Hepatocyte (in vitro differentiated cells): ENCODE results near the gene PINLYP. TPM values are rescaled to one million over a fixed set of nuclear protein-coding genes. Genes with fewer than 3 reads are reported as not detected.

Source experiments
- DNase-seq: peaks from one replicate; pipeline ENCODE4 v3.0.0-alpha.2; 2016; ENCODE audit warnings: low spot score
- H2AFZ ChIP-seq: fragments of 200-600 bp; sonication (generic); 2 replicates; pipeline ENCODE4 v1.6.0; 2016; ENCODE audit warnings: antibody characterized with exemption, mild to moderate bottlenecking
- H3K27ac ChIP-seq: fragments of 200-600 bp; sonication (generic); 2 replicates; pipeline ENCODE4 v1.5.1; 2016; ENCODE audit warnings: mild to moderate bottlenecking
- H3K27me3 ChIP-seq: fragments of 200-600 bp; sonication (generic); 2 replicates; pipeline ENCODE4 v1.6.1; 2016
- H3K36me3 ChIP-seq: fragments of 200-600 bp; sonication (generic); replicated peaks from 2 replicates; pipeline ENCODE4 v1.5.1; 2016; ENCODE audit warnings: low read depth; ENCODE audit not compliant: insufficient read depth
- H3K4me1 ChIP-seq: fragments of 200-600 bp; sonication (generic); 2 replicates; pipeline ENCODE4 v1.5.1; 2016; ENCODE audit warnings: mild to moderate bottlenecking, moderate library complexity; ENCODE audit not compliant: insufficient read depth
- H3K4me2 ChIP-seq: fragments of 200-600 bp; sonication (generic); 2 replicates; pipeline ENCODE4 v1.6.0; 2016
- H3K4me3 ChIP-seq: fragments of 200-600 bp; sonication (generic); 2 replicates; pipeline ENCODE4 v1.5.1; 2016; ENCODE audit warnings: mild to moderate bottlenecking
- H3K79me2 ChIP-seq: fragments of 200-600 bp; sonication (generic); 2 replicates; pipeline ENCODE4 v1.6.0; 2017; ENCODE audit warnings: mild to moderate bottlenecking
- H3K9me2 ChIP-seq: fragments of 200-600 bp; sonication (generic); replicated peaks from 2 replicates; pipeline ENCODE4 v1.6.0; 2017; ENCODE audit warnings: mild to moderate bottlenecking; ENCODE audit not compliant: insufficient read depth
- H3K9me3 ChIP-seq: fragments of 200-600 bp; sonication (generic); 2 replicates; pipeline ENCODE4 v1.5.1; 2016; ENCODE audit warnings: low read depth, mild to moderate bottlenecking
- H4K20me1 ChIP-seq: fragments of 200-600 bp; sonication (generic); 2 replicates; pipeline ENCODE4 v1.6.0; 2016; ENCODE audit warnings: mild to moderate bottlenecking; ENCODE audit not compliant: insufficient read depth, poor library complexity, severe bottlenecking
- CTCF ChIP-seq: fragments of 200-600 bp; sonication (generic); IDR thresholded peaks from 2 replicates; pipeline ENCODE4 v1.5.1; 2016; ENCODE audit warnings: antibody characterized with exemption, mild to moderate bottlenecking; ENCODE audit not compliant: poor library complexity
- EZH2 ChIP-seq: fragments of 200-600 bp; sonication (generic); IDR thresholded peaks from 2 replicates; pipeline ENCODE4 v1.6.1; 2016; ENCODE audit warnings: antibody characterized with exemption, mild to moderate bottlenecking, borderline replicate concordance
- EZH2phosphoT487 ChIP-seq: fragments of 200-600 bp; sonication (generic); IDR thresholded peaks from one replicate; pipeline ENCODE4 v1.6.1; 2018; ENCODE audit warnings: antibody characterized with exemption, mild to moderate bottlenecking, low read depth, moderate library complexity; ENCODE audit not compliant: unreplicated experiment, severe bottlenecking
- WGBS: methylation state at CpG from one replicate; pipeline ENCODE4 v1.1.6; 2016; ENCODE audit warnings: low lambda C conversion rate; ENCODE audit errors: missing lambda C conversion rate; 5-methylcytosine and 5-hydroxymethylcytosine counted together
- polyA plus RNA-seq: library from polyadenylated mRNA; unstranded; fragments of >200 nt; fragmentation: Nextera tagmentation; extraction: Ambion mirVana; gene quantifications from 2 replicates; pipeline ENCODE4 v1.2.1, GENCODE V29; 2016
- total RNA-seq: library from RNA; depleted of rRNA; stranded (reverse); fragments of >200 nt; gene quantifications from 2 replicates; pipeline ENCODE4 v1.2.3, GENCODE V29; 2014

Gene PINLYP
- total and polyA plus RNA-seq, 2 experiments from 2014 or later: 4.6 to 11.4 TPM

- no peak for DNase-seq
- no peaks in the 10 kb centered on the region for H3K36me3 ChIP-seq
- H3K4me2 ChIP-seq: no peak overlapping the region
- no peaks in the 10 kb centered on the region for H3K79me2 ChIP-seq
- 89% methylated on average over 2 of the region's 2 CpGs for WGBS
- TF ChIP-seq EZH2 (no peak), EZH2phosphoT487 (no peak), CTCF (no peak)
- H3K9me3 ChIP-seq: no peaks in the 10 kb centered on the region
- H3K4me1 ChIP-seq: no peaks in the 10 kb centered on the region
- no peak overlapping the region for H2AFZ ChIP-seq
- no peaks in the 10 kb centered on the region for H4K20me1 ChIP-seq
- H3K27me3 ChIP-seq: no peaks in the 10 kb centered on the region
- H3K27ac ChIP-seq: no peak overlapping the region
- no peaks in the 10 kb centered on the region for H3K9me2 ChIP-seq
- no peak overlapping the region for H3K4me3 ChIP-seq
These were observed 26.9 kb upstream of the PINLYP start for GRCh38 chr19:43548706-43549105.

- no peak overlapping the region for H3K27ac ChIP-seq
- H3K9me2 ChIP-seq: no peaks in the 10 kb centered on the region
- TF ChIP-seq CTCF: no peak
- TF ChIP-seq EZH2phosphoT487: no peak
- TF ChIP-seq EZH2: no peak
- H3K4me2 ChIP-seq: no peak overlapping the region
- no peak overlapping the region for H2AFZ ChIP-seq
- no peaks in the 10 kb centered on the region for H3K36me3 ChIP-seq
- 93% methylated on average over 23 of the region's 23 CpGs for WGBS
- H3K4me3 ChIP-seq: no peak overlapping the region
- H3K79me2 ChIP-seq: no peaks in the 10 kb centered on the region
- H3K9me3 ChIP-seq: no peaks in the 10 kb centered on the region
- H3K27me3 ChIP-seq: no peaks in the 10 kb centered on the region
- H3K4me1 ChIP-seq: no peaks in the 10 kb centered on the region
- no peaks in the 10 kb centered on the region for H4K20me1 ChIP-seq
- DNase-seq: no peak
These were observed 24.0 kb upstream of the PINLYP start for GRCh38 chr19:43551399-43552197.

GRCh38 chr19:43552198-43552450, 23.5 kb upstream of the PINLYP start:
- WGBS: 80% methylated on average over 1 of the region's 3 CpGs
- TF ChIP-seq EZH2 (no peak), CTCF (no peak), EZH2phosphoT487 (no peak)
- H3K36me3 ChIP-seq: no peaks in the 10 kb centered on the region

GRCh38 chr19:43552616-43553015, 23.0 kb upstream of the PINLYP start:
- Histone ChIP-seq H3K36me3 (no peaks in the 10 kb centered on the region), H3K27ac (no peak overlapping the region), H4K20me1 (no peaks in the 10 kb centered on the region), H3K4me2 (no peak overlapping the region), H3K9me3 (no peaks in the 10 kb centered on the region), H3K9me2 (no peaks in the 10 kb centered on the region), H2AFZ (no peak overlapping the region), H3K4me3 (no peak overlapping the region), H3K4me1 (no peaks in the 10 kb centered on the region), H3K27me3 (no peaks in the 10 kb centered on the region), H3K79me2 (no peaks in the 10 kb centered on the region)
- WGBS: 100% methylated on average over 2 of the region's 3 CpGs
- TF ChIP-seq CTCF (no peak), EZH2phosphoT487 (no peak), EZH2 (no peak)
- DNase-seq: no peak

More at GRCh38 chr19:43552198-43552450, 23.5 kb upstream of the PINLYP start:
- H4K20me1 ChIP-seq: no peaks in the 10 kb centered on the region
- H3K79me2 ChIP-seq: no peaks in the 10 kb centered on the region
- H3K4me2 ChIP-seq: no peak overlapping the region
- no peaks in the 10 kb centered on the region for H3K4me1 ChIP-seq
- no peak overlapping the region for H2AFZ ChIP-seq
- no peak for DNase-seq
- H3K27ac ChIP-seq: no peak overlapping the region
- no peaks in the 10 kb centered on the region for H3K27me3 ChIP-seq
- no peaks in the 10 kb centered on the region for H3K9me3 ChIP-seq
- H3K9me2 ChIP-seq: no peaks in the 10 kb centered on the region
- no peak overlapping the region for H3K4me3 ChIP-seq
